ENCODE results near the gene CFP. TPM values are rescaled to one million over a fixed set of nuclear protein-coding genes. Genes with fewer than 3 reads are reported as not detected.

CFP gene
- total RNA-seq, 4 donors from 2014 or later, result 1.1 to 7.4 (median 4.4) TPM

GRCh38 chrX:47574547-47575301 is 55.0 kb downstream of the CFP start:
- no peak for TF ChIP-seq CTCF (IDR thresholded peaks at IDR 0.05)
- no peak for TF ChIP-seq POLR2A (IDR thresholded peaks at IDR 0.05)
- Histone ChIP-seq H3K36me3 (peaks cover 0 to 3% (median 0%) of the 10 kb centered on the region in 3 donors), H3K9me3 (no peaks in the 10 kb centered on the region), H3K4me3 (peak overlapping the region in 2 of 4 donors; percentile 27 to 40), H3K4me1 (no peaks in the 10 kb centered on the region), H3K27me3 (no peaks in the 10 kb centered on the region), H3K27ac (peak overlapping the region; percentile 32 to 73 (median 43))
- DNase-seq, result no peak

GRCh38 chrX:47574076-47574546 is 55.6 kb downstream of the CFP start:
- Histone ChIP-seq H3K36me3 (peaks cover 0 to 9% (median 0%) of the 10 kb centered on the region in 3 donors), H3K4me1 (no peaks in the 10 kb centered on the region), H3K27me3 (no peaks in the 10 kb centered on the region), H3K9me3 (no peaks in the 10 kb centered on the region), H3K27ac (peak overlapping the region; percentile 32 to 73 (median 43)), H3K4me3 (peak overlapping the region in 3 of 4 donors; percentile 6 to 40 (median 27))
- no peak for TF ChIP-seq POLR2A (IDR thresholded peaks at IDR 0.05)
- no peak for TF ChIP-seq CTCF (IDR thresholded peaks at IDR 0.05)
- no peak for DNase-seq

GRCh38 chrX:47573341-47574075 is 56.2 kb downstream of the CFP start:
- H3K27ac ChIP-seq, result peak overlapping the region; percentile 32 to 73 (median 43)
- TF ChIP-seq CTCF (IDR thresholded peaks at IDR 0.05) (no peak), POLR2A (IDR thresholded peaks at IDR 0.05) (no peak)
- no peaks in the 10 kb centered on the region for H3K27me3 ChIP-seq
- peak in 1 of 3 donors; percentile 37 for DNase-seq
- H3K36me3 ChIP-seq, result peaks cover 0 to 15% (median 0%) of the 10 kb centered on the region in 3 donors
- no peaks in the 10 kb centered on the region for H3K9me3 ChIP-seq
- no peaks in the 10 kb centered on the region for H3K4me1 ChIP-seq
- peak overlapping the region in 3 of 4 donors; percentile 6 to 40 (median 27) for H3K4me3 ChIP-seq

Small RNA genes lying within 50 kb of the gene (small RNA-seq; reads per million reads assigned to genes)
- gene MIR4769, result 0 reads per million in 2 donors

Other genes with a start within 250 kb of the CFP start
- 10 to 100 TPM; 10.3 to 21.2 (median 16.1) TPM for gene ZNF41, start 146.7 kb downstream of the CFP start, total RNA-seq
- gene ARAF, start 68.7 kb downstream of the CFP start, total RNA-seq, result 10 to 100 TPM; 55.7 to 78.4 (median 72.5) TPM
- 10 to 100 TPM; 22.5 to 80.0 (median 39.7) TPM for gene TIMP1, start 47.5 kb downstream of the CFP start, total RNA-seq
- under 1 TPM in 1 of 4 donors, not detected in 3; 0.67 TPM for gene SYN1, start 10.1 kb downstream of the CFP start, total RNA-seq
- 10 to 100 TPM; 14.9 to 18.2 (median 16.1) TPM for gene ELK1, start 20.6 kb upstream of the CFP start, total RNA-seq
- 100 to 1,000 TPM in 1 of 4 donors, 10 to 100 TPM in 3; 40.5 to 148 (median 77.5) TPM for gene UXT, start 29.2 kb upstream of the CFP start, total RNA-seq
- 10 to 100 TPM in 2 of 4 donors, 1 to 10 TPM in 2; 8.3 to 13.9 (median 10.6) TPM for gene ZNF81, start 207.0 kb upstream of the CFP start, total RNA-seq